Heart right ventricle (tissue), 16 donors: ENCODE measurements around the gene HTR6. TPM values are rescaled to one million over a fixed set of nuclear protein-coding genes. Genes with fewer than 3 reads are reported as not detected.

Source experiments
- ATAC-seq, 8 donors: fragments of 200-7000 bp; cut with Tn5 transposase; one replicate each; pipeline ENCODE4 v1.9.1; 2020; ENCODE audit warnings: mild to moderate bottlenecking in 8 of 8, moderate library complexity in 8 of 8, moderate number of reproducible peaks in 1 of 8
- DNase-seq, 2 donors: peaks; one replicate each; pipeline ENCODE4 v3.0.0-alpha.2; 2020
- H3K27ac ChIP-seq, 10 donors: fragments of 200-600 bp; sonication (generic) in 2 of 10; one replicate each; pipeline versions ENCODE4 v1.5.0 to v1.8.0; 2020 to 2022; ENCODE audit warnings: mild to moderate bottlenecking in 3 of 10
- H3K27me3 ChIP-seq, 7 donors: fragments of 200-600 bp; one replicate each; pipeline ENCODE4 v1.8.0; 2021 to 2022; ENCODE audit warnings: mild to moderate bottlenecking in 2 of 7
- H3K36me3 ChIP-seq, 9 donors: fragments of 200-600 bp; sonication (generic) in 1 of 9; one replicate each; pipeline versions ENCODE4 v1.5.0 to v1.8.0; 2020 to 2022; ENCODE audit warnings: mild to moderate bottlenecking in 2 of 9
- H3K4me1 ChIP-seq, 9 donors: fragments of 200-600 bp; sonication (generic) in 1 of 9; one replicate each; pipeline versions ENCODE4 v1.5.0 to v1.8.0; 2020 to 2022; ENCODE audit warnings: mild to moderate bottlenecking in 4 of 9
- H3K4me3 ChIP-seq, 10 donors: fragments of 200-600 bp; sonication (generic) in 2 of 10; one replicate each; pipeline versions ENCODE4 v1.5.0 to v1.8.0; 2020 to 2022; ENCODE audit warnings: mild to moderate bottlenecking in 7 of 10, moderate library complexity in 2 of 10
- H3K9me3 ChIP-seq, 11 donors: fragments of 200-600 bp in 10 of 11; sonication (generic) in 2 of 11; one replicate each; pipeline versions ENCODE4 v1.5.0 to v1.8.0; 2013 to 2022; ENCODE audit warnings: mild to moderate bottlenecking in 2 of 11, control low read depth in 1 of 11, moderate library complexity in 1 of 11
- CTCF ChIP-seq, 9 donors: fragments of 200-600 bp; sonication (generic) in 2 of 9; IDR thresholded peaks; one replicate each; pipeline versions ENCODE4 v1.5.0 to v1.8.0; 2021 to 2022; ENCODE audit warnings: antibody characterized with exemption in 9 of 9, mild to moderate bottlenecking in 5 of 9, moderate library complexity in 1 of 9
- WGBS, 2 donors: extraction: QIAGEN DNeasy Blood & Tissue Kit; methylation state at CpG; one replicate each; pipeline ENCODE4 v1.1.7; 2013; ENCODE audit warnings: inconsistent platforms in 1 of 2; 5-methylcytosine and 5-hydroxymethylcytosine counted together
- intact Hi-C, 10 donors: fragments of 100-400 bp; cut with DNase I; formaldehyde crosslinking; loops; one replicate each; pipeline versions ENCODE4 v1.11.1 to v1.14.2; 2022
- polyA plus RNA-seq, 2 donors: library from polyadenylated mRNA; stranded (reverse); fragments of 200-250 nt; gene quantifications; one replicate each; pipeline ENCODE4 v1.2.3, GENCODE V29; 2013
- total RNA-seq, 10 donors: library from RNA; stranded (reverse); fragmentation: NEBNext Ultra II Directional in 3 of 10; extraction: Animal tissue kit (Norgen Biotek cat#: 25700) in 3 of 10; gene quantifications; one replicate each; pipeline versions ENCODE4 v1.2.1 to v1.2.4, GENCODE V29; 2021 to 2023
- donor health status: Arrhythmogenic right ventricular cardiomyopathy.
- donor health status: ischemic (EF 13 %, LVEDD 7.1; RV severe dilation, severe dysfunction).
- donor health status: healthy with polysubstance abuse.
- donor health status: DM: no; HTN: yes; CAD: no.
- donor health status: DM: no; HTN: no; CAD: no.
- donor health status: ischemic (EF 25% LVEDD 6.9; RV normal size, moderate dysfunction).
- donor health status: ischemic (EF 25% LVEDD 5.7; RV mildly dilated, moderate dysfunction).
- donor health status: healthy.
- donor health status: DM: yes; HTN: yes; CAD: no.
- donor health status: Ischemic cardiomyopathy.
- donor health status: ischemic (EF 35%, LVEDD 5.7; RV mildly dilated, moderate dysfunction).
- donor health status: nonischemic (EF 11% LVEDD 7.7; RV severe dilation, severe dysfunction).
- donor health status: DM: yes; HTN: yes; CAD: no.
- donor health status: PGD.
- donor health status: ischemic (EF 29% LVEDD 5.4; RV normal size, mild dysfunction).
- donor health status: nonischemic (EF 23%, LVEDD 6.1; RV moderate dilation, normal function).

HTR6 gene
- total and polyA plus RNA-seq, 12 donors = not detected

GRCh38 chr1:19725606-19726005 is 60.9 kb downstream of the HTR6 start:
- 97% methylated on average over 9 of the region's 9 CpGs for WGBS, 2 donors
- Histone ChIP-seq H3K4me1 (peaks cover 0 to 4% (median 0%) of the 10 kb centered on the region in 9 donors), H3K27me3 (no peaks in the 10 kb centered on the region), H3K36me3 (peaks cover 0 to 66% (median 11%) of the 10 kb centered on the region in 9 donors), H3K4me3 (no peak overlapping the region), H3K9me3 (peaks cover 0 to 7% (median 0%) of the 10 kb centered on the region in 11 donors), H3K27ac (no peak overlapping the region)
- no peak for TF ChIP-seq CTCF (IDR thresholded peaks at IDR 0.05)
- no peak for DNase-seq
- ATAC-seq = no peak
- intact Hi-C loops = no loop called here

- Histone ChIP-seq H3K36me3 (peaks cover 0 to 56% (median 11%) of the 10 kb centered on the region in 9 donors), H3K27ac (no peak overlapping the region), H3K4me3 (no peak overlapping the region), H3K4me1 (peaks cover 0 to 4% (median 0%) of the 10 kb centered on the region in 9 donors), H3K9me3 (peaks cover 0 to 7% (median 0%) of the 10 kb centered on the region in 11 donors), H3K27me3 (no peaks in the 10 kb centered on the region)
- DNase-seq (no peak), ATAC-seq (peak in 5 of 8 donors; percentile 33 to 68 (median 54))
- WGBS, 2 donors = 82 to 86% methylated on average over 5 of the region's 5 CpGs
- intact Hi-C loops = no loop called here
- no peak for TF ChIP-seq CTCF (IDR thresholded peaks at IDR 0.05)
These were observed 63.9 kb downstream of the HTR6 start for GRCh38 chr1:19728413-19729145.

DNA sequence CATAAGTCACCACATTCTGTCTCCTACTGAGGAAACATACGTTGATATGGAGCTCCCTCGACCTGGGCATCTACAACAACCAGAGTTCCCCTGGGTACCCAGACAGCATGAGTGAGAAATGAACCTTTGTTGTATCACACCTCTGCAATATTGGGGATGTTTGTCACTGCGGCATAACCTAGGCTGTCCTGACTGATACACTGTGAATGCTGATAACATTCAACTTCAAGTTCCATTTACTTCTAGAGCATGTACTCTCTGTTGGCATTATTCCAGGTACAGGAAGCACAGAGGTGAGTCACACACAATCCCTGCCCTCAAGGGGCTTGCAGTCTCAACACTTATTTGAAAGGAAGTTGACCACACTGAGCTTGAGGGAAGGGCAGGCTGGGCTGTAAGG is 65.6 kb downstream of the HTR6 start:
- H3K36me3 ChIP-seq = peaks cover 0 to 47% (median 11%) of the 10 kb centered on the region in 9 donors
- H3K27ac ChIP-seq = no peak overlapping the region
- WGBS, 2 donors = 93 to 96% methylated on average over 3 of the region's 3 CpGs
- no peak for TF ChIP-seq CTCF (IDR thresholded peaks at IDR 0.05)
- DNase-seq (no peak), ATAC-seq (no peak)
- H3K27me3 ChIP-seq = no peaks in the 10 kb centered on the region
- H3K9me3 ChIP-seq = peaks cover 0 to 7% (median 0%) of the 10 kb centered on the region in 11 donors
- H3K4me3 ChIP-seq = no peak overlapping the region
- intact Hi-C loops = no loop called here
- peaks cover 0 to 10% (median 4%) of the 10 kb centered on the region in 9 donors for H3K4me1 ChIP-seq

Other genes with a start within 250 kb of the HTR6 start
- 100 to 1,000 TPM; 207 to 307 (median 228) TPM for gene CAPZB, start 179.3 kb upstream of the HTR6 start, total RNA-seq
- gene CAPZB, start 179.3 kb upstream of the HTR6 start, polyA plus RNA-seq = 100 to 1,000 TPM; 158 to 236 TPM
- gene NBL1, start 20.6 kb upstream of the HTR6 start, total RNA-seq = 10 to 100 TPM; 18.5 to 48.7 (median 35.1) TPM
- gene NBL1, start 20.6 kb upstream of the HTR6 start, polyA plus RNA-seq = 10 to 100 TPM; 47.9 to 48.5 TPM
- 1 to 10 TPM; 6.6 to 9.7 (median 8.0) TPM for gene TMCO4, start 135.0 kb downstream of the HTR6 start, total RNA-seq
- gene TMCO4, start 135.0 kb downstream of the HTR6 start, polyA plus RNA-seq = 10 to 100 TPM in 1 of 2 donors, 1 to 10 TPM in 1; 6.1 to 12.2 TPM
- gene RNF186, start 150.4 kb downstream of the HTR6 start, total RNA-seq = not detected
- gene RNF186, start 150.4 kb downstream of the HTR6 start, polyA plus RNA-seq = not detected
- gene OTUD3, start 217.5 kb downstream of the HTR6 start, total RNA-seq = 1 to 10 TPM; 3.1 to 5.7 (median 4.0) TPM
- gene OTUD3, start 217.5 kb downstream of the HTR6 start, polyA plus RNA-seq = 1 to 10 TPM; 1.2 to 3.0 TPM